ENCODE measurements around the gene ABLIM3. TPM values are rescaled to one million over a fixed set of nuclear protein-coding genes. Genes with fewer than 3 reads are reported as not detected.

ABLIM3 gene
- polyA plus RNA-seq, 1 donor (not counting 4 experiments of a cell fraction or from before 2014, with no cell fraction given) = 7.9 TPM

DNA sequence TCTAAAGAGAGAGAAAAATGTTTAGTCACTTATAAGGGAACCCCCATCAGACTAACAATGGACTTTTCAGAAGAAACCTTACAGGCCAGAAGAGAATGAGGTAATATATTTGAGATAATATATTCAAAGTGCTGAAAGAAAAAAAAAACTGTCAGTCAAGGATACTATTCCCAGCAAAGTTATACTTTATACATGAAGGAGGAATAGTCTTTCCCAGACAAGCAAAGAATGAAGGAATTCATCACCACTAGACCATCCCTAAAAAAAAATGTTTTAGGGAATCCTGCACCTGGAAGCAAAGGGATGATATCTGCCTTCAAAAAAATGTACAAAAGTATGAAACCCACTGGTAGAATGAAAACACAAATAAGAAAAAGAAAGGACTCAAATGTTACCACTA lies 41.0 kb upstream of the ABLIM3 start:
- no peaks in the 10 kb centered on the region for H3K9me3 ChIP-seq (ENCODE audit: control insufficient read depth, low read depth, low read length)
- H3K27me3 ChIP-seq (ENCODE audit: control insufficient read depth, extremely low read depth, insufficient read depth, low read length) = no peaks in the 10 kb centered on the region
- no peaks in the 10 kb centered on the region for H3K79me2 ChIP-seq (ENCODE audit: control insufficient read depth, insufficient read depth, low read length)
- no peaks in the 10 kb centered on the region for H3K36me3 ChIP-seq (ENCODE audit: control insufficient read depth in 2 of 2, extremely low read depth in 1 of 2, insufficient read depth in 2 of 2, low read length in 2 of 2)
- no peak overlapping the region for H3K9ac ChIP-seq (ENCODE audit: control insufficient read depth, extremely low read depth, insufficient read depth, low read length)
- no peaks in the 10 kb centered on the region for H4K20me1 ChIP-seq (ENCODE audit: control insufficient read depth, extremely low read depth, insufficient read depth, low read length)
- H3K4me3 ChIP-seq (ENCODE audit: control insufficient read depth in 2 of 3, extremely low read depth in 1 of 3, insufficient read depth in 2 of 3, low read depth in 1 of 3, low read length in 3 of 3) = no peak overlapping the region
- H3K9me1 ChIP-seq (ENCODE audit: control insufficient read depth, extremely low read depth, insufficient read depth, low read length) = no peaks in the 10 kb centered on the region
- H2AFZ ChIP-seq (ENCODE audit: control insufficient read depth, low read length) = no peak overlapping the region
- dilution Hi-C loops (cut with MboI; ENCODE audit: extremely low pct_ligation_motif_present, low sequenced_read_pairs) = no loop called here
- FAIRE-seq (no peak), DNase-seq (ENCODE audit: low read depth, low spot score) (no peak)
- H3K4me2 ChIP-seq (ENCODE audit: control insufficient read depth, extremely low read depth, insufficient read depth, low read depth, low read length) = no peak overlapping the region
- H3K4me1 ChIP-seq (ENCODE audit: control insufficient read depth, extremely low read depth, insufficient read depth, low read length) = no peaks in the 10 kb centered on the region
- no peak overlapping the region for H3K27ac ChIP-seq (ENCODE audit: control insufficient read depth, insufficient read depth, low read length)
- TF ChIP-seq EZH2 (IDR thresholded peaks at IDR 0.05; ENCODE audit: low read length) = no peak
- TF ChIP-seq, protein P1, sequence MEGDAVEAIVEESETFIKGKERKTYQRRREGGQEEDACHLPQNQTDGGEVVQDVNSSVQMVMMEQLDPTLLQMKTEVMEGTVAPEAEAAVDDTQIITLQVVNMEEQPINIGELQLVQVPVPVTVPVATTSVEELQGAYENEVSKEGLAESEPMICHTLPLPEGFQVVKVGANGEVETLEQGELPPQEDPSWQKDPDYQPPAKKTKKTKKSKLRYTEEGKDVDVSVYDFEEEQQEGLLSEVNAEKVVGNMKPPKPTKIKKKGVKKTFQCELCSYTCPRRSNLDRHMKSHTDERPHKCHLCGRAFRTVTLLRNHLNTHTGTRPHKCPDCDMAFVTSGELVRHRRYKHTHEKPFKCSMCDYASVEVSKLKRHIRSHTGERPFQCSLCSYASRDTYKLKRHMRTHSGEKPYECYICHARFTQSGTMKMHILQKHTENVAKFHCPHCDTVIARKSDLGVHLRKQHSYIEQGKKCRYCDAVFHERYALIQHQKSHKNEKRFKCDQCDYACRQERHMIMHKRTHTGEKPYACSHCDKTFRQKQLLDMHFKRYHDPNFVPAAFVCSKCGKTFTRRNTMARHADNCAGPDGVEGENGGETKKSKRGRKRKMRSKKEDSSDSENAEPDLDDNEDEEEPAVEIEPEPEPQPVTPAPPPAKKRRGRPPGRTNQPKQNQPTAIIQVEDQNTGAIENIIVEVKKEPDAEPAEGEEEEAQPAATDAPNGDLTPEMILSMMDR (optimal IDR thresholded peaks at IDR 0.05 in 1 of 3, IDR thresholded peaks at IDR 0.05 in 1 of 3, conservative IDR thresholded peaks at IDR 0.05 in 1 of 3; ENCODE audit: extremely low read depth in 1 of 3, insufficient read depth in 2 of 3, low read length in 3 of 3) = no peak

DNA sequence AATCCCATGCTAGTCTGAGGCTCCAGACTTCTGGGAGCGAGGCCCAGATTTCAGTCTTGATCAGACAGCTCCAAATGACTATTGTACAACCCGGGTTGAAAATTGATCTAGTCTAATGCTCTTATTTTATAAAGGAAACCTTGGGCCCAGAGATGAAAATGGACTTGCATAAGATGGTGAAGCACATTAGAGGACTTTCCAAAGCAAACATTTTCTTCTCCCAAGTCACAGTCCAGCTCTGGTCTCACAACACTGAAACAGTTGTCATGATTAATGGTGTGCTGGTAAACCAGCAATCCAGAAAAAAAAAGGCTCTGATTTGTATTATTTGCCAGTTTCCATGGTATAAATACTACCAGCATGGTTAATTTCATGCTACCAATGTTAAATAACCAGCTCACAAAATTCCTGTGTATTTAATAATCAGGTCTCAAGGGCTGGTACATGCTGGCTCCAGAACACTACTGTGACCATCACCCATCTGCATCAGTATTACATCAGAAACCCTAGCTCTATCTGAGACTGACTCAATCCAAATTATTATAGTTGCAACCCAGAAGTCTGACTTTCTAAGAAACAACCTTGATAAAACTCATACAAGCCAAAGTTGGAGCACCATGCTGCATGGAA lies 32.5 kb upstream of the ABLIM3 start:
- peaks cover 5% of the 10 kb centered on the region for H3K4me1 ChIP-seq (ENCODE audit: control insufficient read depth, extremely low read depth, insufficient read depth, low read length)
- no peak for TF ChIP-seq EZH2 (IDR thresholded peaks at IDR 0.05; ENCODE audit: low read length)
- TF ChIP-seq, protein P1 (optimal IDR thresholded peaks at IDR 0.05 in 1 of 3, IDR thresholded peaks at IDR 0.05 in 1 of 3, conservative IDR thresholded peaks at IDR 0.05 in 1 of 3; ENCODE audit: extremely low read depth in 1 of 3, insufficient read depth in 2 of 3, low read length in 3 of 3) = no peak
- no peaks in the 10 kb centered on the region for H3K9me1 ChIP-seq (ENCODE audit: control insufficient read depth, extremely low read depth, insufficient read depth, low read length)
- H3K27ac ChIP-seq (ENCODE audit: control insufficient read depth, insufficient read depth, low read length) = no peak overlapping the region
- dilution Hi-C loops (cut with MboI; ENCODE audit: extremely low pct_ligation_motif_present, low sequenced_read_pairs) = no loop called here
- H2AFZ ChIP-seq (ENCODE audit: control insufficient read depth, low read length) = no peak overlapping the region
- H3K79me2 ChIP-seq (ENCODE audit: control insufficient read depth, insufficient read depth, low read length) = no peaks in the 10 kb centered on the region
- H3K27me3 ChIP-seq (ENCODE audit: control insufficient read depth, extremely low read depth, insufficient read depth, low read length) = no peaks in the 10 kb centered on the region
- no peaks in the 10 kb centered on the region for H4K20me1 ChIP-seq (ENCODE audit: control insufficient read depth, extremely low read depth, insufficient read depth, low read length)
- H3K4me2 ChIP-seq (ENCODE audit: control insufficient read depth, extremely low read depth, insufficient read depth, low read depth, low read length) = no peak overlapping the region
- H3K9me3 ChIP-seq (ENCODE audit: control insufficient read depth, low read depth, low read length) = no peaks in the 10 kb centered on the region
- no peak overlapping the region for H3K4me3 ChIP-seq (ENCODE audit: control insufficient read depth in 2 of 3, extremely low read depth in 1 of 3, insufficient read depth in 2 of 3, low read depth in 1 of 3, low read length in 3 of 3)
- no peak for DNase-seq (ENCODE audit: low read depth, low spot score)
- no peak overlapping the region for H3K9ac ChIP-seq (ENCODE audit: control insufficient read depth, extremely low read depth, insufficient read depth, low read length)
- no peaks in the 10 kb centered on the region for H3K36me3 ChIP-seq (ENCODE audit: control insufficient read depth in 2 of 2, extremely low read depth in 1 of 2, insufficient read depth in 2 of 2, low read length in 2 of 2)
- no peak for FAIRE-seq
